GM18907 (cell line): ENCODE results near the gene PSME3IP1.
"Not testable (repeated sequence)": the region's sequence is repeated elsewhere in the genome, so short reads cannot be mapped to it uniquely, and the experiment has no call there.

Experiments used
- ATAC-seq: cut with Tn5 transposase; IDR thresholded peaks from one replicate; pipeline ENCODE4 v1.9.1; 2021; ENCODE audit warnings: mild to moderate bottlenecking, moderate library complexity; ENCODE audit not compliant: unreplicated experiment

PSME3IP1 gene

GRCh38 chr16:57127037-57127763 lies 58.6 kb downstream of the PSME3IP1 start:
- ATAC-seq = peak; percentile 75

- no peak for ATAC-seq
Observed at GRCh38 chr16:57126411-57126810, 59.4 kb downstream of the PSME3IP1 start.

GRCh38 chr16:57125969-57126368 lies 59.9 kb downstream of the PSME3IP1 start:
- ATAC-seq = no peak

- no peak for ATAC-seq
Observed at GRCh38 chr16:57125376-57125775, 60.5 kb downstream of the PSME3IP1 start.

- ATAC-seq = no peak
Observed at GRCh38 chr16:57123974-57124674, 61.7 kb downstream of the PSME3IP1 start.

GRCh38 chr16:57123216-57123973 lies 62.4 kb downstream of the PSME3IP1 start:
- ATAC-seq = no peak

GRCh38 chr16:57118461-57119084 lies 67.3 kb downstream of the PSME3IP1 start:
- ATAC-seq = no peak

- ATAC-seq = no peak
Observed at GRCh38 chr16:57115514-57116182, 70.2 kb downstream of the PSME3IP1 start.

GRCh38 chr16:57115168-57115513 lies 70.7 kb downstream of the PSME3IP1 start:
- no peak for ATAC-seq

- ATAC-seq = no peak
Observed at GRCh38 chr16:57113664-57114063, 72.2 kb downstream of the PSME3IP1 start.

GRCh38 chr16:57113042-57113453 lies 72.8 kb downstream of the PSME3IP1 start:
- ATAC-seq = no peak

- no peak for ATAC-seq
Observed at GRCh38 chr16:57112403-57113041, 73.3 kb downstream of the PSME3IP1 start.

GRCh38 chr16:57111420-57111819 lies 74.4 kb downstream of the PSME3IP1 start:
- no peak for ATAC-seq

GRCh38 chr16:57110937-57111336 lies 74.9 kb downstream of the PSME3IP1 start:
- ATAC-seq = no peak

GRCh38 chr16:57109259-57110105 lies 76.4 kb downstream of the PSME3IP1 start:
- not testable (repeated sequence) for ATAC-seq

- no peak for ATAC-seq
Observed at GRCh38 chr16:57108432-57108831, 77.4 kb downstream of the PSME3IP1 start.

GRCh38 chr16:57107321-57107922 lies 78.4 kb downstream of the PSME3IP1 start:
- ATAC-seq = no peak

- no peak for ATAC-seq
Observed at GRCh38 chr16:57106767-57107166, 79.1 kb downstream of the PSME3IP1 start.

GRCh38 chr16:57105184-57105583 lies 80.7 kb downstream of the PSME3IP1 start:
- ATAC-seq = no peak
